GM19452 (cell line): Measurements from ENCODE around the gene CAMTA2.

Experiments
- ATAC-seq: cut with Tn5 transposase; IDR thresholded peaks from one replicate; pipeline ENCODE4 v1.9.1; 2021; ENCODE audit not compliant: unreplicated experiment

Gene CAMTA2

GRCh38 chr17:4968486-4969046 lies 18.9 kb downstream of the CAMTA2 start:
- ATAC-seq: no peak

GRCh38 chr17:4967539-4968485 lies 19.7 kb downstream of the CAMTA2 start, which contains the start of gene SPAG7:
Gene SPAG7, minus strand, starts transcription at chr17:4967817. Its CDS starts 13 bp downstream, at chr17:4967804.
- ATAC-seq: peak; percentile 56

- peak; percentile 86 for ATAC-seq
Measured at GRCh38 chr17:4966844-4967538, 20.5 kb downstream of the CAMTA2 start.

- ATAC-seq: no peak
Measured at GRCh38 chr17:4965311-4965986, 22.0 kb downstream of the CAMTA2 start.

- no peak for ATAC-seq
Measured at GRCh38 chr17:4960279-4960922, 27.1 kb downstream of the CAMTA2 start.

GRCh38 chr17:4959261-4959965 lies 28.1 kb downstream of the CAMTA2 start:
- ATAC-seq: no peak

GRCh38 chr17:4958102-4958501 lies 29.4 kb downstream of the CAMTA2 start:
- ATAC-seq: no peak

GRCh38 chr17:4956493-4957061 lies 30.9 kb downstream of the CAMTA2 start:
- no peak for ATAC-seq

GRCh38 chr17:4955091-4955490 lies 32.4 kb downstream of the CAMTA2 start:
- no peak for ATAC-seq

GRCh38 chr17:4953451-4953961 lies 34.0 kb downstream of the CAMTA2 start:
- no peak for ATAC-seq

GRCh38 chr17:4951486-4951885 lies 36.0 kb downstream of the CAMTA2 start:
- no peak for ATAC-seq

GRCh38 chr17:4950746-4951204 lies 36.7 kb downstream of the CAMTA2 start, which contains the start of gene ENO3:
Gene ENO3, plus strand, starts transcription at chr17:4951119. Its CDS starts 711 bp downstream, at chr17:4951830.
- no peak for ATAC-seq

- ATAC-seq: no peak
Measured at GRCh38 chr17:4950075-4950745, 37.3 kb downstream of the CAMTA2 start.

- no peak for ATAC-seq
Measured at GRCh38 chr17:4949321-4950074, 38.0 kb downstream of the CAMTA2 start.

GRCh38 chr17:4948931-4949320 lies 38.5 kb downstream of the CAMTA2 start:
- ATAC-seq: no peak

- no peak for ATAC-seq
Measured at GRCh38 chr17:4948166-4948930, 39.1 kb downstream of the CAMTA2 start, which contains the start of gene PFN1. Gene PFN1, minus strand, starts transcription at chr17:4948530. Its CDS starts 136 bp downstream, at chr17:4948394.
